SH-SY5Y (cell line): ENCODE results near the gene NLGN2.

Experiments used
- GATA2 ChIP-seq: IDR thresholded peaks from 2 replicates; pipeline ENCODE4 v1.6.1; 2011; ENCODE audit warnings: mild to moderate bottlenecking, low read depth, low read length
- GATA3 ChIP-seq: IDR thresholded peaks from 2 replicates; pipeline ENCODE4 v1.6.1; 2011; ENCODE audit warnings: low read depth, mild to moderate bottlenecking, low read length, moderate library complexity

NLGN2 gene

DNA sequence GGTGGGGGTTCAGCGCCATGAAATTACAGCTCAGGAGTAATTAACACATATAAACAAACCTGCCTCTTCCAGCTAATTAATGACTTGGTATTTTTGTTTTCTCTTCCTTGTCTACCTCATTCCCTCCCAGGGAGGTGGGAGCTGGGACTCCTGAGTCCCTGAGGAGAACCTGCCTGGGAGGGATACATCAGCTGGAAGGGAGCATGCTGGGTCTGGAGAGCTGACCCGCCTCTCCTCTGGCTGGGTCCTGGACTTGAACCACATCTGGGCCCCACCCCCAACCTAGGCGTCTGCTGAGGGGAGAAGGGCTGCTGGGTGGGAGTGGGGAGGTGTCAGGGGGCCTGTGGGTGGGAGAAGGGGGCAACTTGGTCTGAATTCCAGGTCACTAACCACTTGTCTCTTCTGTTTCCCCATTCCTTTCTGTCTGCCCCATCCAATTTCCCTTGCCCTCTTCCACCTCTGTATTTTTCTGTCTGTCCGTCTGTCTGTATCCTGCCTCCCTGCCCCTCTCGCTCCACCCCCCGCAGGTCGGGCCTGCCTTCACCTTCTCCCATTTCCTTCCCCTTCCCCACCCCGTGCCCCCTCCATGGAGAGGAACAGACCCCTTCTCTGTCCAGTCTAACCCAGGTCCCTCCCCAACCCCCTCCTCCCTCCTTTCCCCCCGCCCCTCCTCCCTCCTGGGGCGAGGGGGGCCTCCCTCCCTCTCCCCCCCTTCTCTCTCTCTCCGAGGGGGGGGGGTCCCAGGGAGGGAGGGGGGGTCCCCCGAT lies at the start of gene NLGN2:
NLGN2 (plus strand) TSS at position 361 of the 767 bp plus-strand sequence. CDS start 411 bp downstream, outside the sequence.
- TF ChIP-seq GATA2: no peak
- no peak for TF ChIP-seq GATA3

GRCh38 chr17:7361906-7362305 lies 45.7 kb upstream of the NLGN2 start:
- TF ChIP-seq GATA2 (no peak), GATA3 (no peak)

DNA sequence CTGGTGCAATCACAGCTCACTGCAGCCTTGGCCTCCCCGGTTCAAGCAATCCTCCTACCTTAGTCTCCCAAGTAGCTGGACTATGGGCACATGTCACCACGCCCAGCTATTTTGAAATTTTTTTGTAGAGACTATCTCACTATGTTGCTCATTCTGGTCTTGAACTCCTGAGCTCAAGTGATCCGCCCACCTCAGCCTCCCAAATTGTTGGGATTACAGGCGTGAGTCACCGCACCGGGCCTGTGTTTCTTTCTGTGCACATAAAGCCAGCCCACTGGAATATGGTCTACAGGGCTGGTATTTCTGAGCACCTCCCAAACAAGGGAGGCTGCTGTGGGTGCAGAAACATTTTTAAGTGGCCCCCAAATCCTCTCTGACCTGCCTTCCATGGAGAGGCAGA lies 44.3 kb upstream of the NLGN2 start:
- TF ChIP-seq GATA3 (no peak), GATA2 (no peak)

DNA sequence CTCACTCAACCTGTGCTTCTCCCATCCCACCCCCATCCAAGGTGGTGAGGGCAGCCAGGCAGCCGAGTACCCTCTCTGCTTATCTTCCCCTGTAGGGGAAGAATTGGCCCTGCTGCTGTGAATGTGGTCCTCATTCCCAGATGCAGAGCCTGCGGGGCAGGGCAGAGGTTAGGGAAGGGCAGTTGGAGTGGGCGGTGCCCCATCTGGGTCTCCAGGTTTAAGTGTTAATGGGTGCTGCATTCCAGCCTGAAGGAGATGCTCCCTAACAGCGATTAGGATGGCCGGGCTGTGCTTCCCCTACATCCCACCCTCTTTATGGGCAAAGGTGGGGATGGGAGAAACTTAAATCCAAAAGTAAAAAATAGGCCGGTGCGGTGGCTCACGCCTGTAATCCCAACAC lies 40.6 kb upstream of the NLGN2 start:
- TF ChIP-seq GATA2: no peak
- TF ChIP-seq GATA3: no peak

DNA sequence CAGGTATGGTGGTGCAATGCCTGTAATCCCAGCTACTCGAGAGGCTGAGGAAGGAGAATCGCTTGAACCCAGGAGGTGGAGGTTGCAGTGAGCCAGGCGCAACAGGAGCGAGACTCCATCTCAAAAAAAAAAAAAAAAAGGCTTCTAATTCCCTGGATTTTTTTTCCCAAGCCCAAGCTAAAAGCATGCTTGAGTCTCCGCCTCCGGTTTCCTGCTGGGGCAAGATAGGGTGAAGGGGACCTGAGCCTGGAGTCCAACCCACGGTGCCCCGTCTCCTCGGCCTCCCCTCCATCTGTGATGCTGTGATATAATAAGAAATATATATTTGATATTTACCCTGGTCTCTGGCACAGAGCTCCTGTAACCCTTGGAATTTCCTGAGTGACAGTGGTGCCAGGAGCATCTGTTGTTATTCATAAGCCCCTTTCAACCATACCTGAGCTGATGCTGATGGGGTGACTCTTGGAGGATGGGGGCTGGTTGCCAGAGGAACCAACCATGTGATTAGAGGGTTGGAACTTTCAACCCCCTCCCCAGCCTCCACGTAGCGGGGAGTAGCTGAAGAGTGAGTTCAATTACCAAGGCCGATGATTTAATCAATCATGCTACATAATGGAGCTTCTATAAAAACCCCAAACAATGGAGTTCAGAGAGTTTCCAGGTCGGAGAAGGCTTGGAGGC lies 39.6 kb upstream of the NLGN2 start:
- no peak for TF ChIP-seq GATA2
- no peak for TF ChIP-seq GATA3

- TF ChIP-seq GATA3: no peak
- TF ChIP-seq GATA2: no peak
These were observed 37.8 kb upstream of the NLGN2 start for GRCh38 chr17:7369825-7370224.

DNA sequence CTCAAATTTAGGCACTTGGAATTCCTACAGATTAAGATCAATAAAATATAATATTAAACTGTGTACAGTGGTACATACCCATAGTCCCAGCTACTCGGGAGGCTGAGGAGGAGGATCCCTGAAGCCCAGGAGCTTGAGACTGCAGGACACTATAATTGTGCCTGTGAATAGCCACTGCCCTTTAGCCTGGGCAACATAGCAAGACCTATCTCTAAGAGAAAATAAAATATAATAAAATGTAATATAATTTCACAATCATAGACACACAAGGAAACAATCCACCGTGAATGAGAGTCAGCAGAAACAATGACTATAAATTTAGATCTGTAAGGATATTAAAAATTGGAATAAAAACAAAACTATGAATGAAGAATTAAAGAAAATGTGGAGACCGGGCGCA lies 36.8 kb upstream of the NLGN2 start:
- no peak for TF ChIP-seq GATA2
- TF ChIP-seq GATA3: no peak

GRCh38 chr17:7374353-7374752 lies 33.3 kb upstream of the NLGN2 start:
- TF ChIP-seq GATA2: no peak
- no peak for TF ChIP-seq GATA3

DNA sequence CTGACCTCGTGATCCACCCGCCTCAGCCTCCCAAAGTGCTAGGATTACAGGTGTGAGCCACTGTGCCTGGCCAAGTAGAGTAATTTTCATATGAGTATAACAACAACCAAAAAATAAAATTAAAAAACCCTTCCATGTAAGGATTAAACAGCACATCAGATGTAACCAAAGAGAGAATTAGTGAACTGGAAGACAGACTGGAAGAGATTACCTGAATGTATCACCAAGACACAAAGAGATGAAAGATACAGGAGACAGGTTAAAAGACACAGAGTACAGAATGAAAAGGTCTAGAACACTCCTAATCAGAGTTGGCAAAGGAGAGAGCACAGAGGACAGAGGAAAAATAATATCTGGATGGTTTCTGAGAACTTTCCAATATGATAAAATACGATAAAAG lies 28.5 kb upstream of the NLGN2 start:
- TF ChIP-seq GATA2: no peak
- no peak for TF ChIP-seq GATA3

GRCh38 chr17:7380321-7380720 lies 27.3 kb upstream of the NLGN2 start:
- TF ChIP-seq GATA3 (no peak), GATA2 (no peak)

DNA sequence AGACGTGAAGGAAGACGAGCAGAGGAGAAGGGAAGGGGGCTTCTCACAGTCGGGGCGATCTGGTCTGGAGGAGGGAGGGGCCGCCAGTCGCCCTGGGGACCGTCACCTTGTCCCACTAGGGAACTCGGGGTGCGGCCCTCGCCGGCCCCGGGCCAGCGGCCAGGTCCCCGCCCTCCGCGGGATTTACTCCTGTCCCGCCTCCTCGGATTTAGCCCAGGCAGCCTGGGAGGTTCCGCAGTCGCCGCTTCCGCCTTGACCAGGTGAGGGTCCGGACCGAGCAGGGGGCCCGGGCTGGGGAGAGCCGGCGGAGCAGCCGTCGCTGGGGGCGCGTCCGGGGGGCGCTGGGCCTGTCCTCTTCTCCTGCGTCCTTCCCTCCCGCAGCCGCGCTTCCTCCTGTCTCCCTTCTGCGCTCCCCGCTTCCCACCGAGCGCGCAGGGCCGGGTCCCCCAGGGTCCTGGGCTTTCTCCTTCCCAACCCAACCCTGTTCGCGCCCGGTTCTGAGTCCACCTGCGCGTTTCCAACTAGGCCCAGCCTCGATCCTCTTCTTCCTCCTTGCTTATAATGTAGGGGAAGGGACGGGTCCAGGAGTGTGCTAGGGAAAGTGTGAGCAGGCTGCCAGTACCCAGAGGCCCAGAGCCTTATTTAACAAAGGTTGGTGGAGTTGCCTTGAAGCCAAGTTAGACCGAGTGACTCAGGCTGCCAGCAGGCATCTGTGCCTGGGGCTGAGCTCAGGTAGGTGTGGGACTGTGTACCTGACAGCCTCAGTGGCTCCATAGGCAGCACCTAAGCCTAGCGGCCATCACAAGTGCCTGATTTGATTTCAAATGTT lies 26.6 kb upstream of the NLGN2 start, which contains the start of gene TNK1:
TNK1 (plus strand) TSS at position 235 of the 829 bp plus-strand sequence. CDS start 1,838 bp downstream, outside the sequence.
- TF ChIP-seq GATA2: no peak
- TF ChIP-seq GATA3: no peak

- no peak for TF ChIP-seq GATA2
- TF ChIP-seq GATA3: no peak
These were observed 24.7 kb upstream of the NLGN2 start for GRCh38 chr17:7382901-7383300.

GRCh38 chr17:7383371-7383741 lies 24.3 kb upstream of the NLGN2 start:
- TF ChIP-seq GATA3 (no peak), GATA2 (no peak)
